H1 (cell line): Measurements from ENCODE around the gene BSPRY. TPM values are rescaled to one million over a fixed set of nuclear protein-coding genes. Genes with fewer than 3 reads are reported as not detected.

ENCODE experiments used
- CREB1 ChIP-seq: IDR thresholded peaks from 2 replicates; pipeline ENCODE4 v1.6.1; 2012; ENCODE audit warnings: inconsistent platforms
- RFX5 ChIP-seq: IDR thresholded peaks from 2 replicates; pipeline ENCODE4 v1.6.1; 2011; ENCODE audit warnings: low read depth, low read length, improper control_type of control experiment, borderline replicate concordance
- SIN3A ChIP-seq, 2 experiments: IDR thresholded peaks in 1 of 2; conservative IDR thresholded peaks in 1 of 2; 2 replicates each; pipeline ENCODE4 v1.6.1; 2011 to 2012; ENCODE audit warnings: low read length in 2 of 2, improper control_type of control experiment in 1 of 2, low read depth in 1 of 2, mild to moderate bottlenecking in 1 of 2
- SUZ12 ChIP-seq: fragments of 200-600 bp; sonication (generic); IDR thresholded peaks from 2 replicates; pipeline ENCODE4 v1.6.1; 2012; ENCODE audit warnings: mild to moderate bottlenecking, inconsistent platforms, low read length, moderate library complexity, mixed read lengths
- polyA plus RNA-seq, 7 experiments: library from polyadenylated mRNA; depleted of rRNA in 3 of 7; stranded (reverse) in 5 of 7; unstranded in 2 of 7; fragments of >200 nt in 5 of 7; fragments of 200-250 nt in 2 of 7; gene quantifications; 1 replicate in 5 of 7; 2 replicates in 1 of 7; 4 replicates in 1 of 7; pipeline versions ENCODE4 v1.2.1 to v1.2.3, GENCODE V29; 2011 to 2013; ENCODE audit warnings: missing spikeins in 2 of 7, mixed read lengths in 2 of 7
- total RNA-seq: library from RNA; stranded (reverse); fragmentation: NEBNext Ultra II Directional; extraction: Animal tissue kit (Norgen Biotek cat#: 25700); gene quantifications from 2 replicates; pipeline ENCODE4 v1.2.1, GENCODE V29; 2021

BSPRY gene
- total and polyA plus RNA-seq, 2 of the 8 experiments (the other 6 are each of a cell fraction or from before 2014, with no cell fraction given) = 5.5 to 10.9 TPM

DNA sequence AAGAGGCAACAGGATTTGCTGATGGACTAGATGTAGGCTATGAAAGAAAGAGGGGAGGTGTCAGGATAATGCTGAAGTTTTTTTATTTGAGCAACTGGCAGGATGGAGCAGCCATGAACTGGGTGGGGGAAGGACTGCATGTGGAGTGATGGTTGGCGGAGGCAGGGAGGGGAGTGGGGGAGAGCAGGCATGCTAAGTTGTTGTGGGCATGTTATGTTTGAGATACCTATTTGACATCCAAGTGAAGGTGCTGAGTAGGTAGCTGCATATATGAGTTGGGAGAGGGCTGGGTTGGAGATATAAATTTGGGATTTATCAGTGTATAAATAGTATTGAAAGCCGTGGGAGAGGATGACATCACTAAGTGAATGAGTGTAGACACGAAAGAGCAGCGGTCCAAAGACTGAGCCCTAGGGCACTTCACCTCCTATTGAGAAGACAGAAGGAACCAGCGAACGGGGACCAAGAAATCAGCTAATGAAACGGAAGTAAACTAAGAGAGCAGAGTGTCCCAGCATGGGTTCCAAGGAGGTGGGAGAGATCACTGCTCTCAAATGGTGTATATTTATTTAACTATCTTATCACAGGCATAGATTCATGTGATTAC is 7.4 kb downstream of the BSPRY start (continued):
- TF ChIP-seq SUZ12 (no peak), CREB1 (no peak), SIN3A (conservative IDR thresholded peaks at IDR 0.05 in 1 of 2, IDR thresholded peaks at IDR 0.05 in 1 of 2; ENCODE audit: low read depth in 1 of 2, low read length in 2 of 2) (no peak), RFX5 (no peak)
- TF ChIP-seq, all 59 proteins: peak for 0
